GM19240 (cell line): ENCODE measurements around the gene OR52E8.

Experiments
- DNase-seq: peaks from one replicate; pipeline ENCODE4 v3.0.0; 2011; ENCODE audit warnings: low spot score; ENCODE audit not compliant: insufficient read length

OR52E8 gene

GRCh38 chr11:5857590-5857989, at the start of gene OR52E8:
TSS of gene OR52E8 (minus strand) at chr11:5857690. CDS start at chr11:5857690, 0 bp downstream.
- DNase-seq: no peak

GRCh38 chr11:5899534-5899933, 42.0 kb upstream of the OR52E8 start:
- no peak for DNase-seq

GRCh38 chr11:5892908-5893307, 35.4 kb upstream of the OR52E8 start, which contains the start of gene OR52E5:
TSS of gene OR52E5 (plus strand) at chr11:5893208. CDS start at chr11:5900777, 7,569 bp downstream.
- DNase-seq: no peak

GRCh38 chr11:5891216-5891800, 33.8 kb upstream of the OR52E8 start:
- DNase-seq: no peak

GRCh38 chr11:5887661-5888060, 30.2 kb upstream of the OR52E8 start:
- DNase-seq: no peak

GRCh38 chr11:5887172-5887571, 29.7 kb upstream of the OR52E8 start:
- DNase-seq: no peak

GRCh38 chr11:5881756-5882155, 24.3 kb upstream of the OR52E8 start:
- no peak for DNase-seq

- no peak for DNase-seq
Measured at GRCh38 chr11:5880329-5880728, 22.8 kb upstream of the OR52E8 start, which contains the start of gene OR52E4. TSS of gene OR52E4 (plus strand) at chr11:5880629. CDS start at chr11:5884293, 3,664 bp downstream.

- no peak for DNase-seq
Measured at GRCh38 chr11:5878564-5878963, 21.1 kb upstream of the OR52E8 start.

GRCh38 chr11:5865826-5866225, 8.3 kb upstream of the OR52E8 start:
- no peak for DNase-seq

GRCh38 chr11:5851002-5851401, 6.5 kb downstream of the OR52E8 start:
- no peak for DNase-seq

- DNase-seq: no peak
Measured at GRCh38 chr11:5847711-5848110, 9.8 kb downstream of the OR52E8 start.

- no peak for DNase-seq
Measured at GRCh38 chr11:5846701-5847100, 10.8 kb downstream of the OR52E8 start.

- no peak for DNase-seq
Measured at GRCh38 chr11:5841797-5842196, 15.7 kb downstream of the OR52E8 start, which contains the start of gene OR52E6. TSS of gene OR52E6 (minus strand) at chr11:5841897. CDS start at chr11:5841897, 0 bp downstream.

GRCh38 chr11:5837695-5838094, 19.8 kb downstream of the OR52E8 start:
- no peak for DNase-seq

GRCh38 chr11:5833446-5833845, 24.0 kb downstream of the OR52E8 start:
- no peak for DNase-seq

GRCh38 chr11:5831196-5831829, 26.2 kb downstream of the OR52E8 start:
- DNase-seq: no peak

GRCh38 chr11:5818245-5818886, 39.1 kb downstream of the OR52E8 start:
- no peak for DNase-seq

- no peak for DNase-seq
Measured at GRCh38 chr11:5815534-5815933, 42.0 kb downstream of the OR52E8 start.

- DNase-seq: no peak
Measured at GRCh38 chr11:5809905-5810795, 47.3 kb downstream of the OR52E8 start.

- DNase-seq: no peak
Measured at GRCh38 chr11:5809122-5809519, 48.4 kb downstream of the OR52E8 start.
